Measurements from ENCODE around the gene WTIP. TPM values are rescaled to one million over a fixed set of nuclear protein-coding genes. Genes with fewer than 3 reads are reported as not detected.

The WTIP gene
- total RNA-seq, 4 donors from 2014 or later = 14.1 to 22.1 (median 16.7) TPM

GRCh38 chr19:34504273-34504808 lies 22.8 kb downstream of the WTIP start:
- H3K36me3 ChIP-seq = no peaks in the 10 kb centered on the region
- intact Hi-C loops (cut with DNase I) = loop anchor here (10.0 kb wide), 1 partner anchor 210 kb away; no protein-coding TSS in a partner anchor
- no peak for DNase-seq
- no peaks in the 10 kb centered on the region for H3K27me3 ChIP-seq
- no peak for TF ChIP-seq CTCF (IDR thresholded peaks at IDR 0.05)
- TF ChIP-seq POLR2A (IDR thresholded peaks at IDR 0.05) = no peak
- WGBS, 2 donors = 57 to 73% methylated on average over 4 to 6 of the region's 6 CpGs
- H3K9me3 ChIP-seq = no peaks in the 10 kb centered on the region
- H3K27ac ChIP-seq = no peak overlapping the region
- peaks cover 0 to 11% of the 10 kb centered on the region in 2 donors for H3K4me1 ChIP-seq
- no peak overlapping the region for H3K4me3 ChIP-seq (replicated peaks in 1 of 3)

GRCh38 chr19:34504809-34505291 lies 23.3 kb downstream of the WTIP start:
- no peak overlapping the region for H3K4me3 ChIP-seq (replicated peaks in 1 of 3)
- intact Hi-C loops (cut with DNase I) = loop anchor here (10.0 kb wide), 1 partner anchor 210 kb away; no protein-coding TSS in a partner anchor
- no peak overlapping the region for H3K27ac ChIP-seq
- DNase-seq = no peak
- TF ChIP-seq POLR2A (IDR thresholded peaks at IDR 0.05) (no peak), CTCF (IDR thresholded peaks at IDR 0.05) (no peak)
- no peaks in the 10 kb centered on the region for H3K36me3 ChIP-seq
- H3K4me1 ChIP-seq = peaks cover 0 to 11% of the 10 kb centered on the region in 2 donors
- no peaks in the 10 kb centered on the region for H3K27me3 ChIP-seq
- H3K9me3 ChIP-seq = no peaks in the 10 kb centered on the region
- 53 to 64% methylated on average over 3 to 5 of the region's 9 CpGs for WGBS, 2 donors

GRCh38 chr19:34505321-34506025 lies 23.9 kb downstream of the WTIP start:
- DNase-seq = no peak
- Histone ChIP-seq H3K36me3 (no peaks in the 10 kb centered on the region), H3K27me3 (no peaks in the 10 kb centered on the region), H3K9me3 (no peaks in the 10 kb centered on the region), H3K4me3 (replicated peaks in 1 of 3) (no peak overlapping the region), H3K27ac (no peak overlapping the region), H3K4me1 (peaks cover 0 to 11% of the 10 kb centered on the region in 2 donors)
- TF ChIP-seq CTCF (IDR thresholded peaks at IDR 0.05) (no peak), POLR2A (IDR thresholded peaks at IDR 0.05) (no peak)
- intact Hi-C loops (cut with DNase I) = loop anchor here (10.0 kb wide), 1 partner anchor 209 kb away; no protein-coding TSS in a partner anchor
- WGBS, 2 donors = 81 to 82% methylated on average over 14 of the region's 14 CpGs

- TF ChIP-seq POLR2A (IDR thresholded peaks at IDR 0.05) (no peak), CTCF (IDR thresholded peaks at IDR 0.05) (no peak)
- DNase-seq = no peak
- intact Hi-C loops (cut with DNase I) = loop anchor here (10.0 kb wide), 1 partner anchor 209 kb away; no protein-coding TSS in a partner anchor
- H3K9me3 ChIP-seq = no peaks in the 10 kb centered on the region
- whole genome bisulfite sequencing, 2 donors = 68 to 77% methylated on average over 8 of the region's 8 CpGs
- H3K36me3 ChIP-seq = no peaks in the 10 kb centered on the region
- no peaks in the 10 kb centered on the region for H3K27me3 ChIP-seq
- H3K4me1 ChIP-seq = peaks cover 0 to 11% of the 10 kb centered on the region in 2 donors
- no peak overlapping the region for H3K4me3 ChIP-seq (replicated peaks in 1 of 3)
- no peak overlapping the region for H3K27ac ChIP-seq
These were observed 24.4 kb downstream of the WTIP start for GRCh38 chr19:34506026-34506370.

Measured in thyroid gland (tissue), 4 donors.